Measurements from ENCODE around the gene SLC8B1.
A peak's percentile ranks its signal among the peaks of the same experiment; 100 is the strongest.
"Not testable (repeated sequence)": the region's sequence is repeated elsewhere in the genome, so short reads cannot be mapped to it uniquely, and the experiment has no call there.

The SLC8B1 gene

GRCh38 chr12:113358381-113359132 is 23.6 kb upstream of the SLC8B1 start, which contains the start of gene PLBD2:
Gene PLBD2, plus strand, starts transcription at chr12:113358587. Its CDS starts 14 bp downstream, at chr12:113358601.
- DNase-seq (ENCODE audit: low read depth, low spot score): peak; percentile 94

GRCh38 chr12:113354192-113354591 is 19.3 kb upstream of the SLC8B1 start:
- DNase-seq (ENCODE audit: low read depth, low spot score): not testable (repeated sequence)

GRCh38 chr12:113351089-113351488 is 16.2 kb upstream of the SLC8B1 start:
- DNase-seq (ENCODE audit: low read depth, low spot score): no peak

GRCh38 chr12:113348849-113349536 is 14.1 kb upstream of the SLC8B1 start:
- no peak for DNase-seq (ENCODE audit: low read depth, low spot score)

GRCh38 chr12:113347892-113348291 is 13.0 kb upstream of the SLC8B1 start:
- no peak for DNase-seq (ENCODE audit: low read depth, low spot score)

GRCh38 chr12:113347107-113347506 is 12.2 kb upstream of the SLC8B1 start:
- DNase-seq (ENCODE audit: low read depth, low spot score): no peak

- no peak for DNase-seq (ENCODE audit: low read depth, low spot score)
Observed at GRCh38 chr12:113346353-113346752, 11.4 kb upstream of the SLC8B1 start.

- no peak for DNase-seq (ENCODE audit: low read depth, low spot score)
Observed at GRCh38 chr12:113345318-113345717, 10.4 kb upstream of the SLC8B1 start.

- DNase-seq (ENCODE audit: low read depth, low spot score): no peak
Observed at GRCh38 chr12:113341535-113341934, 6.6 kb upstream of the SLC8B1 start.

GRCh38 chr12:113340061-113340460 is 5.2 kb upstream of the SLC8B1 start:
- no peak for DNase-seq (ENCODE audit: low read depth, low spot score)

- no peak for DNase-seq (ENCODE audit: low read depth, low spot score)
Observed at GRCh38 chr12:113339540-113339939, 4.6 kb upstream of the SLC8B1 start.

- peak; percentile 47 for DNase-seq (ENCODE audit: low read depth, low spot score)
Observed at GRCh38 chr12:113333877-113334785, 778 bp downstream of the SLC8B1 start.

- DNase-seq (ENCODE audit: low read depth, low spot score): no peak
Observed at GRCh38 chr12:113333418-113333750, 1.5 kb downstream of the SLC8B1 start.

- DNase-seq (ENCODE audit: low read depth, low spot score): no peak
Observed at GRCh38 chr12:113332688-113333417, 2.1 kb downstream of the SLC8B1 start.

GRCh38 chr12:113330505-113330904 is 4.4 kb downstream of the SLC8B1 start:
- peak; percentile 40 for DNase-seq (ENCODE audit: low read depth, low spot score)

- no peak for DNase-seq (ENCODE audit: low read depth, low spot score)
Observed at GRCh38 chr12:113329791-113330417, 5.0 kb downstream of the SLC8B1 start.

GRCh38 chr12:113329022-113329790 is 5.7 kb downstream of the SLC8B1 start:
- no peak for DNase-seq (ENCODE audit: low read depth, low spot score)

- DNase-seq (ENCODE audit: low read depth, low spot score): no peak
Observed at GRCh38 chr12:113328368-113328889, 6.5 kb downstream of the SLC8B1 start.

GRCh38 chr12:113326775-113327395 is 8.0 kb downstream of the SLC8B1 start:
- DNase-seq (ENCODE audit: low read depth, low spot score): no peak

Measured in ELF-1 (cell line).